ENCODE data around the gene C2CD5.

GRCh38 chr12:22526836-22527235, 17.5 kb downstream of the C2CD5 start:
- TF ChIP-seq EZH2 (IDR thresholded peaks at IDR 0.05; ENCODE audit: borderline replicate concordance, insufficient read depth, low read length, poor library complexity, severe bottlenecking) = no peak
- no peak for TF ChIP-seq CTCF (IDR thresholded peaks at IDR 0.05; ENCODE audit: poor library complexity, severe bottlenecking)
- TF ChIP-seq MXI1 (conservative IDR thresholded peaks at IDR 0.05; ENCODE audit: poor library complexity, severe bottlenecking) = no peak

Data from neural cell (in vitro differentiated cells).